ENCODE results near the gene RTP1.

Gene RTP1

DNA sequence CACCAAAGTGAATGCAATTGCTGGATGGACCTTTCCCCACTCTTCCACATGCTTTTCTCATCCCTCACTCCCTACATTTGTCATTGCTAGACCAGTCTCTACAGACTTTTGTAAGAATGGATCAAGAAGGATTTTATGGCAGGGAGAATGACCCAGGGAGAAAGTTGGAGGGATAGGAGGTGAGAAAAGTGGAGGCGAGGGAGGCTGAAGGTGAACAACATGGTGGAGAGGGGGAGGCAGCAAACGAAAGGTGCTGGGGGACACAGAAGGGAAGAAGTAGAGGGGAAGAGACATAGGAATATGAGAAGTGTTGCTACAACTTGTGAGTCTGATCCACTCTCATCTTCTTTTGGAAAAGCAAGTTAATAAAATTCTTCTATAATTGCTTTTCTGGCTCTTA, 24.4 kb upstream of the RTP1 start:
- no peak for TF ChIP-seq EZH2phosphoT487 (IDR thresholded peaks at IDR 0.05; ENCODE audit: borderline replicate concordance)
- TF ChIP-seq, protein P1, sequence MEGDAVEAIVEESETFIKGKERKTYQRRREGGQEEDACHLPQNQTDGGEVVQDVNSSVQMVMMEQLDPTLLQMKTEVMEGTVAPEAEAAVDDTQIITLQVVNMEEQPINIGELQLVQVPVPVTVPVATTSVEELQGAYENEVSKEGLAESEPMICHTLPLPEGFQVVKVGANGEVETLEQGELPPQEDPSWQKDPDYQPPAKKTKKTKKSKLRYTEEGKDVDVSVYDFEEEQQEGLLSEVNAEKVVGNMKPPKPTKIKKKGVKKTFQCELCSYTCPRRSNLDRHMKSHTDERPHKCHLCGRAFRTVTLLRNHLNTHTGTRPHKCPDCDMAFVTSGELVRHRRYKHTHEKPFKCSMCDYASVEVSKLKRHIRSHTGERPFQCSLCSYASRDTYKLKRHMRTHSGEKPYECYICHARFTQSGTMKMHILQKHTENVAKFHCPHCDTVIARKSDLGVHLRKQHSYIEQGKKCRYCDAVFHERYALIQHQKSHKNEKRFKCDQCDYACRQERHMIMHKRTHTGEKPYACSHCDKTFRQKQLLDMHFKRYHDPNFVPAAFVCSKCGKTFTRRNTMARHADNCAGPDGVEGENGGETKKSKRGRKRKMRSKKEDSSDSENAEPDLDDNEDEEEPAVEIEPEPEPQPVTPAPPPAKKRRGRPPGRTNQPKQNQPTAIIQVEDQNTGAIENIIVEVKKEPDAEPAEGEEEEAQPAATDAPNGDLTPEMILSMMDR (conservative IDR thresholded peaks at IDR 0.05; ENCODE audit: low read length): no peak
- no peak overlapping the region for H3K4me2 ChIP-seq (ENCODE audit: low read depth, low read length, poor library complexity, severe bottlenecking)
- H3F3A ChIP-seq (ENCODE audit: low read depth): no peaks in the 10 kb centered on the region
- no peaks in the 10 kb centered on the region for H3K36me3 ChIP-seq (ENCODE audit: insufficient read depth, low read length)
- no peaks in the 10 kb centered on the region for H4K20me1 ChIP-seq (ENCODE audit: insufficient read depth, low read length, poor library complexity, severe bottlenecking)
- H3K9me3 ChIP-seq (ENCODE audit: insufficient read depth, low read depth, low read length): no peaks in the 10 kb centered on the region
- no peaks in the 10 kb centered on the region for H3K4me1 ChIP-seq (ENCODE audit: insufficient read depth, low read length, poor library complexity, severe bottlenecking)
- no peak overlapping the region for H2AFZ ChIP-seq (ENCODE audit: low read length)
- H3K27me3 ChIP-seq (ENCODE audit: insufficient read depth, low read length, poor library complexity, severe bottlenecking): no peaks in the 10 kb centered on the region
- H3K79me2 ChIP-seq (ENCODE audit: insufficient read depth, low read length): no peaks in the 10 kb centered on the region
- no peaks in the 10 kb centered on the region for H3K9me2 ChIP-seq (replicated peaks; ENCODE audit: low read depth, low read length)
- no peak overlapping the region for H3K9ac ChIP-seq (ENCODE audit: low read depth, low read length, poor library complexity, severe bottlenecking)
- no peak overlapping the region for H3K4me3 ChIP-seq (ENCODE audit: low read length, poor library complexity, severe bottlenecking)

- Histone ChIP-seq H3K9me2 (replicated peaks; ENCODE audit: low read depth, low read length) (no peaks in the 10 kb centered on the region), H3K9me3 (ENCODE audit: insufficient read depth, low read depth, low read length) (no peaks in the 10 kb centered on the region), H3F3A (ENCODE audit: low read depth) (no peaks in the 10 kb centered on the region), H3K4me1 (ENCODE audit: insufficient read depth, low read length, poor library complexity, severe bottlenecking) (no peaks in the 10 kb centered on the region), H3K27me3 (ENCODE audit: insufficient read depth, low read length, poor library complexity, severe bottlenecking) (no peaks in the 10 kb centered on the region), H3K79me2 (ENCODE audit: insufficient read depth, low read length) (no peaks in the 10 kb centered on the region), H2AFZ (ENCODE audit: low read length) (no peak overlapping the region), H3K9ac (ENCODE audit: low read depth, low read length, poor library complexity, severe bottlenecking) (no peak overlapping the region), H3K4me3 (ENCODE audit: low read length, poor library complexity, severe bottlenecking) (no peak overlapping the region), H3K4me2 (ENCODE audit: low read depth, low read length, poor library complexity, severe bottlenecking) (no peak overlapping the region), H3K36me3 (ENCODE audit: insufficient read depth, low read length) (no peaks in the 10 kb centered on the region), H4K20me1 (ENCODE audit: insufficient read depth, low read length, poor library complexity, severe bottlenecking) (no peaks in the 10 kb centered on the region)
- no peak for TF ChIP-seq EZH2phosphoT487 (IDR thresholded peaks at IDR 0.05; ENCODE audit: borderline replicate concordance)
- TF ChIP-seq, protein P1 (conservative IDR thresholded peaks at IDR 0.05; ENCODE audit: low read length): no peak
Observed at GRCh38 chr3:187181454-187182170, 15.7 kb upstream of the RTP1 start.

GRCh38 chr3:187183210-187183862, 13.9 kb upstream of the RTP1 start:
- Histone ChIP-seq H3K4me1 (ENCODE audit: insufficient read depth, low read length, poor library complexity, severe bottlenecking) (no peaks in the 10 kb centered on the region), H3K27me3 (ENCODE audit: insufficient read depth, low read length, poor library complexity, severe bottlenecking) (no peaks in the 10 kb centered on the region), H3K9me3 (ENCODE audit: insufficient read depth, low read depth, low read length) (no peaks in the 10 kb centered on the region), H3K9ac (ENCODE audit: low read depth, low read length, poor library complexity, severe bottlenecking) (no peak overlapping the region), H3K36me3 (ENCODE audit: insufficient read depth, low read length) (no peaks in the 10 kb centered on the region), H3F3A (ENCODE audit: low read depth) (no peaks in the 10 kb centered on the region), H3K9me2 (replicated peaks; ENCODE audit: low read depth, low read length) (no peaks in the 10 kb centered on the region), H3K4me3 (ENCODE audit: low read length, poor library complexity, severe bottlenecking) (no peak overlapping the region), H2AFZ (ENCODE audit: low read length) (no peak overlapping the region), H3K79me2 (ENCODE audit: insufficient read depth, low read length) (no peaks in the 10 kb centered on the region), H3K4me2 (ENCODE audit: low read depth, low read length, poor library complexity, severe bottlenecking) (no peak overlapping the region), H4K20me1 (ENCODE audit: insufficient read depth, low read length, poor library complexity, severe bottlenecking) (no peaks in the 10 kb centered on the region)
- TF ChIP-seq, protein P1 (conservative IDR thresholded peaks at IDR 0.05; ENCODE audit: low read length): no peak
- TF ChIP-seq EZH2phosphoT487 (IDR thresholded peaks at IDR 0.05; ENCODE audit: borderline replicate concordance): no peak
